A172 (cell line): ENCODE measurements around the gene HEPN1. TPM values are rescaled to one million over a fixed set of nuclear protein-coding genes. Genes with fewer than 3 reads are reported as not detected.

Experiments
- DNase-seq: peaks from one replicate; pipeline ENCODE4 v3.0.0-alpha.2; 2015; ENCODE audit warnings: low spot score
- total RNA-seq: library from RNA; depleted of rRNA; stranded (reverse); fragments of >200 nt; shearing (Covaris generic); gene quantifications from 2 replicates; pipeline ENCODE4 v1.2.3, GENCODE V29; 2014

HEPN1 gene
- total RNA-seq, 1 experiment from 2014 or later: not detected

DNA sequence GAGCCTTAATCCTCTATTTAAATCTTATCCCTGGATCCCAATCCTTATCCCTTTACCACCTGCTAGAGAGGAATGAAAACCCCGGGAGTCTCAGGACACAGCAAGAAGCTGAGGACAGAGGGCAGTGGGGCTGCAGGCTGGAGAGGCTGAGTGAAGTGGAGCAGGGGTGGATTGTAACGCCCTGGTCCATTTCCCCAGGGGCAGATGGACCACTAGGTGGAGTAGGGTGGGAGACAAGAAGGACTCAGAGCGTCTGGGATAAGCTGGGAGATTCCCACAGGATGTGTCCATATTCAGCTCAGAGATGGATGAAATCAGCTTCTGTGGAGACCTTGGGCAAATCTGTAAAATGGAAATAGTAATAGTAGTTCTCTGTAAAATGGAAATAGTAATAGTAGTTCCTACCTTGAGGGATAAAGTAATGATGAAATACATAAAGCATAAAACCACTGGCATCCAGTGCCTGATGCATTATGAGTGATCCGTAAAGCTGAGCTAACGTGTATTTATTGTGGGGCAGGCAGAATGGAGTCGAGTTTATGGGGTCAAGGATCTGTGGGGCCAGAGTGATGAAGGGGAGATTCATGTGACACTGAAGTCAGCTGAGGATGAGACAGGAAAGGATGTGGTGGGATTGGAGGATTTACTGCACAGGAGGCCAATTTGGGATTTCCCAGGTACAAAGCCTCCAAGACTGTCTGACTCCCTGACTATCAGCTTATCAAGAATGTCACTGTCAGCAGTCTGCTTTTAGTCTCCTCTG, 19.5 kb upstream of the HEPN1 start:
- peak; percentile 71 for DNase-seq

DNA sequence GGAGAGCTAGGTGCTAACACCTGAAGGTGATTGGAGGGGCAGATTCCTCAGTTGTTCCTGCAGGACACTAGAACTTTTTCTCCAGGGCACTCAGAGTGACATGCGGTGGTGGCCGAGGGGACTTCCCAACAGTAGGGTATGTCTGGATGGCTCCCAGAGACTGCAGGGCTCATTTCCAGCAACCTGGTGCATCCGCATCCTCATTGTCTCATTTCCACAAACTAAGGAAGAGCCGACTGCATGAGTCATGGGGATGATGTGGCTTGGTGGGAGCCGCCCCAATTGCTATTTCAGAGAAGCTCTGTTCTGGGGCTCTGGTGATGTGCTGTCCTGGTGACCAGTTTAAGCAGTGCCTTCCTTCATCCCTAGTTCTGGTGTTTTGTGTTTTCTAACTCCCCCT, 18.6 kb upstream of the HEPN1 start:
- DNase-seq: peak; percentile 94

DNA sequence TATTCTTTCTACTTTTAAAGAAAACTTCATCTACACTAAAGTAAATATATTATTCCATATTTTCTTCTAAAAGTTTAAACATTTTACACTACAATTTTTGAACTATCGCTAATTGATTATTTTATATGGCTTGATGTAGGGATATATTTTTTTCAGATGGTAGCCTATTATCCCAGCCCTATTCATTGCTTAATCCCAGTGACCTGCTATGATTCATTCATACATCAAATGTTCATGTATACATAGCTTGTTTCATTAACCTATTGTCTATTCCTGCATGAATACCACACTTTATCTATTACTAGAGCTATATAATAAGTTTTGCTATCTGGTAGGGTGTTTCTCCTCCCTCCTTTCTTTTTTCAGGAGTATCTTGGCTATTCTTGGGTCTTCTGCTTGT, 16.4 kb upstream of the HEPN1 start:
- DNase-seq: no peak

- peak; percentile 40 for DNase-seq
These were observed 3.3 kb upstream of the HEPN1 start for GRCh38 chr11:124915541-124916369.

DNA sequence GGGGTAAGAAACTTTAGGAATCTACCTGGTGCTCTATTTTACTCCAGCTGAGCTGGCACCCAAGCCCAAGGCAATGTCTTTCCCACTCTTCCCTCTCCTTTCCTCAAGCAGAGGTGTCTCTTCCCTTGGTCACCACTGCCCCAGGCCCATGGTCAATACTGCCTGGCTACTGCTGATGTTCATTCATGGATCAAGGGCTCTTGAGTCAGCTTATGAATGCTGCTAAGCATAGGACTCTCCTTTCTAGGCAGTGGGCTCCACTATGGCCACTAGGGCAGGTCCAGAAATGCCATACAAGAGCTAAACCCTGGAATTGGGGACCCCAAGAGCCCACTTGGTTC, 2.7 kb upstream of the HEPN1 start:
- DNase-seq: no peak

- DNase-seq: no peak
These were observed 1.9 kb upstream of the HEPN1 start for GRCh38 chr11:124917115-124917637.

GRCh38 chr11:124919898-124920297, 848 bp downstream of the HEPN1 start:
- DNase-seq: no peak

DNA sequence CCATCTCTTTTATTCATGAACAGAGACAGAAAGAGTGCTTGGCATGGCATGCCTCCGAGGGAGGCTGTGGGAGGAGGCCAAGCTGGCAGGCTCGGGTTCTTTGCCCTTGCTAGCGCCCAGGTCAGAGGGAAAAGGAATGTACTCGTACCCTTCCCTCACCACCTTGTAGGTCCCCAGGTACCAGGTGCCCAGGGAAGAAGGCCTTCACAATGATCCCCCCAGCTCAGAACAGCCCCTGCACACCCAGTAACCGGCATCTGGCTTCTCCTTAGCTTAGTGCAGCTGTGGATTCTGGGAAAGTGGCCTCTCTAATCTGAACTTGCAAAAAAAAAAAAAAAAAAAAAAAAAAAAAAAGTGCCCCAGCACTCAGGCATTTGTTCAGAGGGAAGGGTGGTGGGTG, 1.3 kb downstream of the HEPN1 start:
- DNase-seq: no peak

- DNase-seq: no peak
These were observed 2.0 kb downstream of the HEPN1 start for GRCh38 chr11:124920870-124921609.

- DNase-seq: no peak
These were observed 3.8 kb downstream of the HEPN1 start for GRCh38 chr11:124922831-124923230.

- no peak for DNase-seq
These were observed 4.2 kb downstream of the HEPN1 start for GRCh38 chr11:124923296-124923695.

GRCh38 chr11:124928942-124929665, 10.1 kb downstream of the HEPN1 start:
- no peak for DNase-seq

DNA sequence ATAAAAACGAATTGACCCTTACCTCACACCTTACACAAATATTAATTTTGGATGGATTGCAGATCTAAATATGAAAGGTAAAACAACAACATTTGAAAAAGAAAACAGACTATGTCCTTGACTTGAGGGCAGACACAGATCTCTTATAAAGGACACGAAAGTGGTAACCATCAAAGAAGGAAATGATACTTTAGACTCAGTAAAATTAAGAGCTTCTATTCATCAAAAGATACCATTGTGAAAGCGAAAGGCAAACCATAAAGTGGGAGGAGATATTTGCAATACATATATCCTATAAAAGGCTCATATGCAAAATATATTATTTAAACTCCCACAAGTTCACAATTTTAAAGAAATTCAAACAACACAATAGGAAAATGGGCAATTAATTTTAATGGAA, 11.7 kb downstream of the HEPN1 start:
- DNase-seq: no peak

- peak; percentile 25 for DNase-seq
These were observed 16.0 kb downstream of the HEPN1 start for GRCh38 chr11:124934862-124935547.

DNA sequence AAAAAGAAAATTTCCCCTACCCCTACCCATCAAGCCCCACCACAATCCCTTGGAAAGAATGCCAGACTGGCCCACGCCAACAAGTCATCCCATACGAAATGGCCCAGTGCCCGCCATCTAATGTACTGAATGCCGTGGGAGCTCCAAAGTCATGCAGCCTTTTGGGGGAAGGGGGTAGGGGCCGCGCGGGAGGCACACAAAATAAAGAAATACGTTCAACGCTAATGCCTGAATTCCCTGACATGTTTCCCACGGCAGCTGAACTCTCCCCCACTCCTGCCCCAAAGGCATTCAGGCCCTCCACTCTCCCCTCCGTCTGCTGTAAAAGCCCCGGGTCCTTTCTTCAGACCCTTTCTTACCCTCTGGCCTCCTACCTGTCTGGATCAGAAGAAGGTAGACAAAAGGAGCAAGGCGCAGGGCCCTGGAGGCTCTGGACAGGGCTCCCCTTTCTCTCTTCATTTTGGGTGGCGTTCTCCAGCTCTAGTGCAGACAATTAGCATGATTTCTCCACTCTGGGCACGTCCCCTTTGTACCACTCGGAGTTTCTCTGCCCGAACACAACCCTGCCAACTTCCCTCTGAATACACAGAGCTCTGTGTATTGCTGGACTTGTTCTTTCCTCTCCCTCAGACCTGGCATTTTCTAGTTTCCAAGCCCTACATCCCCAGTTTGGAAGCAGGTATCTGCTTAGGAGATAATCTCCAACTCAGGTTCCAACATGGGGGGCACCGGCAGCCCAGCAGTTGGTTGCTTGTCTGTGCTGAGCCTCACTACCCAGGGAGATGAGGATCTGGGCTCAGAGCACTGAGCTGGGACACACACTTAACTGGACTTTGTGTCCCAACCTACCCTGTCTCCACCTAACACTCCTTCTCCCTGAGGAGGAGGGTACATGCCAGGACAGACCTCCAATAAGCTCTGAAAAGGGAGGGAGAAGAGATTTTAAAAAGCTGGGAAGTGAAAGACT, 16.8 kb downstream of the HEPN1 start, which contains the start of gene HEPACAM:
TSS of gene HEPACAM (minus strand) at position 500 of the 967 bp plus-strand sequence. CDS start at position 459, 41 bp downstream.
- no peak for DNase-seq

- no peak for DNase-seq
These were observed 18.4 kb downstream of the HEPN1 start for GRCh38 chr11:124937336-124937935.

- no peak for DNase-seq
These were observed 19.2 kb downstream of the HEPN1 start for GRCh38 chr11:124938206-124938765.

- no peak for DNase-seq
These were observed 19.9 kb downstream of the HEPN1 start for GRCh38 chr11:124938970-124939369.

GRCh38 chr11:124941703-124942102, 22.7 kb downstream of the HEPN1 start:
- no peak for DNase-seq
